Measurements from ENCODE around the gene AGMO.

The AGMO gene

DNA sequence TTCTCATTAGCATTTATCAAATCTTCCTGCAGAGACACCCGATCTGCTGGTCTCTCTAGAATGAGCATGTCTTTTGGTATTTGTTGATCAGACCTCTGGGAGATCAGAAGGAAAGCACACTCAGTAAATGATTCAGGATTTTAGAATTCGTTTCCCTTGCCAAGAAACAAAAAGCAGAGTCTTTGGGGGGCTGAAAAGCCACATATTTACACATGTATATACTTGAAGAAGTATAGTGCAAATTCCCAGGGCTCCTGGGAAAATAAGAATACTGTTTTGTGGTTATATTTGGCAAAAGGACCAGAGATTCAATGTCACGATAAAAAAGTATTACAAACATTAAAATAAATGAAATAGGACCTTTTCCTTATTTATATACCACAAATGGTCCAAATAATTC lies 100.2 kb downstream of the AGMO start:
- DNase-seq (ENCODE audit: low read depth in 2 of 2) = no peak

DNA sequence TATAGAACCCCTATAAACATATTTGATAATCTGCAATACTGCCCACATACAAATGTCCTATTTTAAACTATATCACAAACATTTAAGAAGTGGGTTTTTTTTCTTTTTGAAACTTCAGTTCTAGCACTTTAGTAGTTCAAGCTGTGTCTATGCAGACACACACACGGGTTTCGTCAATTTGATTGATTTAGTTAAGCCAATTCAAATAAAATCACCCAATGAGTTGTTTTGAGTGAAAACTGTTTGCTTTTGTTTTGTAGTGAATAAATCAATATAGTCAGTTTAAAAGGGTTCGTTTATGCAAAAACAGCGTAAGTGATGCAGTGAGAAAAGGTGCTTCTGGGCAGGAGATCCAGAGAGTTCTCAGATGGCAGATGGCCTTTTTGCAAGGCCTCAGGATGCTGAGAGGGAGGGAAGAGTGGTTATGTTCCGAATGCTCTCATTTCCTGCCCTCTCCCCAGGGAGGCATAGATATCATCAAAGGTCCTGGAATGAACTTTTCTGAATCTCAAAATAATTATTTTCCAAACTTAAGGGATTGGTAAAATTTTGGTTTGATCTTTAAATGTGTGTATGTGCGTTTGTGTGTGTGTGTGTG lies 102.7 kb downstream of the AGMO start:
- DNase-seq (ENCODE audit: low read depth in 2 of 2) = no peak

DNA sequence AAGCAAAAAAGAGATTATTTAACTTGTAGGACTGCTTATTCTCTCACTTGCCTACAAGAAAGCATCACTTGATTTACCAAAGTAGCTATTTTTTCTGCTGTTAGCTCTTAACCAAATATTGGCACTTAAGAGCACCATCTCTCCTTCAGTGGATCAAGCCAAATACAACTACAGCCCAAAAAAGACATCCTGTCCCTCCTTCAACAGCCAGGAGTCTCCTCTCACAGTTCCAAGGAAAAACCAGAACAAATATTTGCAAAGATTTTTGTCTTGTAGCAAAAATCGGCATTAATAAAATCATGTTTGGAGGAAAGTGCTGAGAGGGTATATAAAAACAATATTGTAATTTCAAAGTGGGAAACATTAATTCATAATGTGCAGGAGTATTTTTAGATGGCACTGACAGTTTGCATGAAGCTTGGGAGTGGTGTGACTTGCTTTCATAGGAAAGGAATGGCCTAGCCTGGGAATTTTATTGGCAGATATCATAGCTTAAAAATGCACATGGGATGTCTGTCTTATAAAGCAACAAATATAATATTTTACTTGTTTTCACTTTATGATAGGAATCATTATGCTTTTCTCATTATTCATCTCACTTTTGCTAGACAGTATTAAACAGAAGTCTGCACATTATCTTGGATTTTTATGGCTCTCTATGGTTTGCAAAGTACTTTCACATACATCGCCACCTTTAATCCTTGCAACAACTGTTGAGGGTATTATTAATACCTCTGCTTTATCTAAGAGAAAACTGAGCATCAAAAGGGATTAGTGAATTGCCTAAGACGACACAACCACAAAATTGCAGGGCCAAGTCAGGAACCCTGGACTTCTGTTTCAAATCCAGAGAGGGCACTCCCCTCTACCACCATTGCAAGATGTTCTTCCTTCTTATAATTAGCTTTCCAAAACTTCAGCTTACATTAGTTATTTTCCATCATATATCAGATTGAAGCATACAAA lies 103.5 kb downstream of the AGMO start:
- no peak for DNase-seq (ENCODE audit: low read depth in 2 of 2)

DNA sequence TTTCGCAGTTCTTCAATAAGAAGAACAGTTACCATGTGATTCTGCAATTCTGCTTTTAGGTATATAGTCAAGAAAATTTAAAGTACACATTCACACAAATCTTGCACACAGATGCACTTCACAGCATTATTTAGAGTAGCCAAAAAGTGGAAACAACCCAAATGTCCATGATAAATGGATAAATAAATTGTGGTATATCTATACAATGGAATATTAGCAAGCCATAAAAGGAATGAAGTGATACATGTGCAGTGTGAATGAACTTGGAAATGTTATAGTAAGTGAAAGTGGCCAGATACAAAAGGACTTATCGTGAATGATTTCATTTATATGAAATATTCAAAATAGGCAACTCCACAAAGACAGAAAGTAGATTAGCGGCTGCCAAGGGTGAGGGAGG lies 109.1 kb downstream of the AGMO start:
- no peak for DNase-seq (ENCODE audit: low read depth in 2 of 2)

DNA sequence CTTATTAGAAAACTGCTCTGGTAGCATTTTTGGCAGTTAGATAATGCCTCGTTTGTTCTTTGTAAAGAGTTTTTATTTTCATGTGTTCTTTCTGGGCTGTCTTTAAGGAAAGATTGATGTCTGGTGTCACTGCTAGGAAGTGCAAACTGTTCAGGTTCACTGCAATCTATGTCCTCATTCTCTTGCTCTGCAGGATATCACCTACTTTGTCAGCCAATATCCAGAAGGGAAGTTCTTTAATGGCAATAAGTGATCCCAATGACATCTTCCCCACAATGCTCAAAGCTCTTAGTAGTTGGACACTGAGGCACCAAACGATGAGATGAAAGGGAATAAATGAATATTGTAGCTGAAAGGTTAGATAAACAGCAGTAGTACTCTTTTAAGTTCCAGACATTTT lies 115.1 kb downstream of the AGMO start:
- DNase-seq (ENCODE audit: low read depth in 2 of 2) = no peak

DNA sequence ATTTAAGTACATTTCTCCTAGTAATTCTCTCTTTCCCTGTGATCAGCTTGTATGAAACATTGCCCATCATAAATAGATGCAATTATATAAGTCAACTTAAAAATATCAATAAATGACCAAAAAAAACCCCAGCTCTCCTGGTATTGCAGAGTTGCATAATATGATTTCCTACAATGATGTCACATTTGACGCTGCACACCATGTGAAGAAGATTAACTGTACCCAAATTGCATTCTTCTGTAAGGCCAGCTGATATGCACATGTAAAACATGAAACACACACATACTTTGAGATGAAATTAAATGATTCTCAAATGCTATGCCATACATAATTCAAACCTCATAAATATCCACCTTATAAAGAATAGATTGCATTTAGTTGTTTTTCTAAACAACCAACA lies 115.5 kb downstream of the AGMO start:
- DNase-seq (ENCODE audit: low read depth in 2 of 2) = no peak

DNA sequence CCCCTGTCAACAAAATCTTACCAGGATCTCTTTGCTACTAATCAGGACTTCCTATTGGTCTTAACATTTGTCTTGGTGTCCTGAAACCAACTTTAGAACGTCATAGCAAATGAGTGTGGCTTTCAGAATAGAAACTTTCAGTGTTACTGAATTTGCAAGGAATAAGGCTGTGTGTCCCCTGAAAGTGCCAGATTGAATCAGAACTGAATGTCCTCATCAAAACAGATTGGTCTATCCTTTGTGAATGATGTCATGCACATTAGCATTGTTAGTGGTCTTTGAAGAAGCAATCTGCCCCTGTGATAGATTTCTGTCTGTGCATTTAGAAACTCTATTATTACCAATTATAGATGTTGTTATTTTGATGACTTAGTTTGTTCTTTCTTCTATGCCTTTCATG lies 119.9 kb downstream of the AGMO start:
- DNase-seq (ENCODE audit: low read depth in 2 of 2) = no peak

DNA sequence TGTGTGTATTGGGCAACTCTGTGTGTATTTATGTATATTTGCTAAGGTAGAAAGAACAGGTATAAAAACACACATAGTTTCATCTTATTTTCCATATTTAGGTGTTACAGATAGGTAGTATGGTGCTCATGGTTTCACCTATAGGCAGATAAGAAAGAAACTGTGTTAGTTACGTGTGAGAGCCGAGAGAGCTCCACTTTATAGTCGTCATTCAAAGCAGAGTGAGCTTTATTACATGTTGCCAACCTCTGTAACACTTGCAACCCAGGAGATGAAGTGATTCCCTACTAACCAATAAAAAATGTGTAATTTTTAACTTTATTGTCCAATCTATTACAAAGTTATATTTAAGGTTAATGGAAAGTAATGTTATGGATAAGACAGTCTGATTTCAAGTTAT lies 121.3 kb downstream of the AGMO start:
- DNase-seq (ENCODE audit: low read depth in 2 of 2) = no peak

DNA sequence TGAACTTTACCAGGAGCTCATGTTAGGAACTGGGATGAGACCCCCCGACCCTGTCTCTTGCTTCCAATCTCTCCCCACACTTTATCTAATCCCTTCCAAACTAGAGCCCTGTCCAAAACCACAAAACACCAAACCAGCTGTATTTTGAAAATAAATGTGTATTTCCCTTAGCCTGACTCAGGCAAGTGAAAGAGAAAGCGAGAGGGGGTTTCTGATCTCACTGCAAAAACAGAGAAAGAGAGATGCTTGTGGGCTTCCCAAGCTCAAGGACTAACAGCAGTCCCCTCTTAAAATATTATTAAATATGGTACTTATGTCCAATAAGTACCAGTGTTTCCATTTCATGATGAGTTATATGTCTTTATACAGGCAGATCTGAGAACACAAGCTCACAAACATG lies 122.0 kb downstream of the AGMO start:
- DNase-seq (ENCODE audit: low read depth in 2 of 2) = no peak

DNA sequence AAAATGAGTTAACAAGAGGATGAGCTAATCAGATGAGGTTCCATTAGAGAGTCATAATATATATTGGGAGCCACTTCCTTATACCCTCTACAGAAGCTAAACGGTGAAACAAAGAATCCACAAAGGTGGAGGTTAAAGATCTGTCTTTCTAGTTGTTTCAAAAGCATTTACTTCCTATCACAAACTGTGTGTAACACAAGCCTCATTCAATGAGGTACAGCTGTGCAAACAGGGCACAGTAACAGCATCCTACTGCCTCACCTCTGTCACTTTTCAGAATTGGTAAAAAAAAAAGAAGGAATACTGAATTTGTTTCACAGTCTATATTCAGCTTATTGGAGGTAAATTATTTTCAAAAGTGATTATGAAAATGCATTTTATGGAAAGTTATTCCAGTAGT lies 128.7 kb downstream of the AGMO start:
- no peak for DNase-seq (ENCODE audit: low read depth in 2 of 2)

DNA sequence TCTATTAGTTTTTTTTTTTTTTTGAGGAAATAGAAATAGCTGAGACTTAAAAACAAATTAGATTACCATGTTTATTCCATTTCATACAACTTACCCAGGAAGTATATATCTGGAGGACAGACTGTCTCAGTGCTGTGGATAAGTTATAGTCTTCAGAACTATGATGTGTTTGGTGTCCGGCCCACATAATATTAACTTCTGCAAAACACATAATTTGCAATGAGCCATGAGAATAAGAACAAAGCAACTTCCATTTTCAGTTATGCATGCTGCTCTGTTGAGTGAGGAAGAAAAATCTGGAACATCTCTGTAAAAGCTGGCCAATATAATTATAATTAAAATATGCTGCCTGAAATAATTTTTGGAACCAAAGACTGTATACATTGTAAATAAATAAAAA lies 130.9 kb downstream of the AGMO start:
- DNase-seq (ENCODE audit: low read depth in 2 of 2) = no peak

DNA sequence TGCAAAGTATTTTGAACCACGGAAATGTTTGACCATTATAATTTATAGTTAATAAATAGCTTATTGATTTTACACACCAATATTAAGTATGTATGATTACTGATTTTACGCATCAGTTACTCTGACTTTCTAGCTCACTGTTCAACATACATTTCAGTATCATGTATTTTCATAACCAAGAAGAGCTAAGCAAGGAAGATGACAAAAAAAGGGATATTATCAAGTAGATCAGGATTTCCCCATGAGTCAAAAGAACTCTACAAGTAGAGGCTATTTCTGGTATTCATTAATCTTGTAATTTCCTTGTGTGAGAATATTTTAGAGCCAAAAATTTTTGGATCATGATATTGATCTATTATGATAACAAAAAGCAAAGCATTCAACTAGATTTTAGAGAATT lies 131.6 kb downstream of the AGMO start:
- no peak for DNase-seq (ENCODE audit: low read depth in 2 of 2)

DNA sequence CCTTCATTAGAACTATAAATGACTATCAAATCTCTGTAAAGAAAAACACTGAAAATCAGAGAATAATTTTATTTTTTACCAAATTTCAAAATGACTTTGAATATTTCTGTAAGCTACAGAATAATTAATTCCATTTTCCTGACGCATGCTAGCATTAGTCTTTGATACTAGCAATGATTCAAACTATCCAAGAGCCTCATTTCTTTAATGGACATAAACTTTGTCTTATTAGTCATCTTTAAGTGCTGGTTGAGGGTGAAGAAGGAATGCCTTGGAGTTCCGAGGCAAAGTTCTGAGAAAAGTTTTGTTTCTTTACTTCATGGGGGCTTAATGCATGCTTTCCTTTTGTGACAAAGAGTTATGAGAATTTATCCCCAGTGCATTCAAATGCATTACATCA lies 137.3 kb downstream of the AGMO start:
- DNase-seq (ENCODE audit: low read depth in 2 of 2) = no peak

DNA sequence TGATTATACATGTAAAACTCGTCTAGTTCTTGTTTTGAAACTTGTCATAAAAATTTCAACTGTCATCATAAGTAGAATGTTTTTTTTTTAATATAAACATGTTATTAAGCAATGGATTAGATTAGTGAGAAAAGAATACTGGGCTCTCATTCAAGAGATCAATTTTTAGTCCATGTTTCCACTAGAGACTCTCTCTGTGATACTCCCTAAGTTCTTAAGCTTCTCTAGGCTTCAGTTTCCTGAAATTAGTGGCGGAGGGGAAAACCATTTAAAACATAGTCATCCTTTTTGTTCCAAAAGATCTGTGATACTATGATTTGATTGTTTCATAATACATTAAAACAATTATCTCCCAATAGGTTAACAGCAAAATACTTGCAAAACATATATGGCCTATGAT lies 142.2 kb downstream of the AGMO start:
- no peak for DNase-seq (ENCODE audit: low read depth in 2 of 2)

DNA sequence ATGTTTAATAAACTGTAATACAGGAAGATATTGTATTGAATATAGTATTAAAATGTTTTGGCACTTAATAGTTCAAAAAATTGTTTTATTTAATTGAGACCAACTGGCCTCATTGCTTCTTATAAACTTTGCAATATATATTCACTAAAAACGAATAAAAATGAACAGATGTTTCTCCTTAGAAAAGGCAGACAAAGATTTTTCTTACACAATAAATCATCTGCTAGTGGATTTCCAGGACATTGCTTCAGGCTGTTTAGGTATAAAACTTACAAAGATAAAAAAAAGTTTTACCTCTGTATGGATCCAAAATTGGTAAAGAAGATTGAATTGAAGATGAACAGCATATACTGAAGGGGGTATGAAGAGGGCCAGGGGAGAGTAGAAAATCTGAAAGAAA lies 143.6 kb downstream of the AGMO start:
- no peak for DNase-seq (ENCODE audit: low read depth in 2 of 2)

DNA sequence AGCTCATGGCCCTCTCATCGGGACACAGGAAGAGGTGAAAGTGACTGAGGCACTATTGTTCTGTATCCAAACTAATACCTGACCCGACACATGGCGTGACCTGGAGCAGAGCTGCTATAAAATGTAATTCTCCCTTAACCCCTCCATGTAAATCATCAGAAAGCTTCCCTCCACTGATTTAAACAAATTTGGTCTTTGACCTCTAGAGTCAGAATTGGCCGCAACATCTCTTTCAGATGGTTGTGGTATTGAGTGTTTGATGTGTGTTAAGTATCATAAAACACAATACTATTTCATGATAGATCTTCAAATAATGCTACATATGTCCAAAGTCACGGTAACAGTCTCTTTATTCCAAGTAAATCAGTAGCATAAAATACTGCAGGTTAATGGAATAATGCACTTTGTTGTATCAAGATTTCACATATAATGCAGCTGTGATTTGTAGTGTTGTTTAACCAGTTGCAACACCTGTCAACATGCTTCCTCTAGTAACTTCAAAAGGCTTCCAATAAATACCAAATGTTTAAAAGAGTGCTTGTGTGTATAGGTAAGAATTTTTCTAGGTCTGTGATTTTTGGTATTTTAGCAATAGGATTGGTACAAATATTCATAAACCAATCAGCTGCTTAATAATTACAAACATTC lies 144.3 kb downstream of the AGMO start:
- DNase-seq (ENCODE audit: low read depth in 2 of 2) = no peak

DNA sequence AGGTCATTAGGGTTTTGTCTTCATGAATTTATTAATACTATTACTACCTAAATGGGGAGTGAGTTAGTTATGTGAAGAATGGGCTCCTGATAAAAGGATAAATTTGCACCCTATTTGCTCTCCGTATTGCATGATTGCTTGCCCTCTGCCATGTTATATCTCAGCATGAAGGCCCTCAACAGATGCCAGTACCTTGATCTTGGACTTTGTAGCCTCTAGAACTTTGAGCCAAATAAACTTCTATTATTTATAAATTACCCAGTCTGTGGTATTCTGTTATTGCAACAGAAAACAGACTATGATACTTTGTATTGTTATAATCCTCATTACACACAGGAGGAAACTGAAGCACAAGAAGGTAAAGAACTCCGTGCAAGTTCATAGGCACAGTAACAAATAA lies 150.8 kb downstream of the AGMO start:
- no peak for DNase-seq (ENCODE audit: low read depth in 2 of 2)

DNA sequence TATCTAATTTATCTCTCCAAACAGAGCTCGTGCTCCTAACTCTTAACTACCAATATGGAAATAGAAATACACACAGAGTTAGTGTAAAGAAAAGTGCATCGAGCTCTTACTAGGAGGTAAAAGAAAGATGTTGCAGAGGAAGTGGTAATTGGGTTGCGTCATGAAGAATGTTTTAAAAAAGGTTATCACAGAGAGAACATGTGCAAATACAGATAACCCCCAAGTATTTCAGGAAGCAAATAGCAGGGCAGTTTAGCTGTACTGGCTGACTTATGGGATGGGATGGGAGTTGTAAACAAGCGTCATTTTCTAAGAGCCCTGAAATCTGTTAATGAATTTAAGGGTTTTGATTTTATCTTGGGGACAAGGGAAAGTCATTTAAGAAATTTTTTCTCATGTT lies 153.9 kb downstream of the AGMO start:
- DNase-seq (ENCODE audit: low read depth in 2 of 2) = no peak

DNA sequence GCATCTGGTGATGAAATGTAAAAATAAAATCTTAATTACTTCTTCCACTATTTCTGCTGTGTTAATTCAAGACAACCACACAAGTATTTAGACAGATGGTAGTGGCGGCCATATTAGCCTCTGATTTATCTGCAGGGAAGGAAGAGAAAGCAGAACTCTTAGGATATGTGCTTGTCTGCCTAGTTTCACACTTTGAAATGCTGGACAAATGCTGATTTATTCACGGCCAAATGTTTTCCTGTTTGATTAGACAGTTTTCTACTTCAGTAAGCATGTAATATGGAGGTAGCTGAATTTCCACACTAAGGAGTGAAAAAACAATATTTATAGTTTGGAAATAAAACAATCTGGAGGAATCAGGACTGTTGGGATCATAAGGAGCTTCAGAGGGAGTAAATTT lies 158.1 kb downstream of the AGMO start:
- DNase-seq (ENCODE audit: low read depth in 2 of 2) = no peak

DNA sequence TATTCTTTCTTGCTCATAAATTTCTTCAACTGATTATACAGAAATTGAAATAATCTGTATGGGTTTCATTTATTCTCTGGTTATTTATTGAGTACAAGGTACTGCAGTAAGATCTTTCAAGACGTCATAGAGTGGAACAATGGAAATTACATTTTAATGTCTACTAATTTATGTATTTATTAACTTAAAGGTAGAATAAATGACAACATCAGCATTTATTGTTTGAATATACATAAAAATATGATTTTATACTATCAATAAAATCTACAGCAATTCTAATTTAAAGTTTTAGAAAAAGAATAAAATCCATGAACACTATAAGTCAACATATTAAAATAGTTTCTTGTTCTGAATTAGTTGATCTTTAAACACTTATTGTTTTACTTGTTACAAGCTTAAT lies 158.5 kb downstream of the AGMO start:
- DNase-seq (ENCODE audit: low read depth in 2 of 2) = no peak

DNA sequence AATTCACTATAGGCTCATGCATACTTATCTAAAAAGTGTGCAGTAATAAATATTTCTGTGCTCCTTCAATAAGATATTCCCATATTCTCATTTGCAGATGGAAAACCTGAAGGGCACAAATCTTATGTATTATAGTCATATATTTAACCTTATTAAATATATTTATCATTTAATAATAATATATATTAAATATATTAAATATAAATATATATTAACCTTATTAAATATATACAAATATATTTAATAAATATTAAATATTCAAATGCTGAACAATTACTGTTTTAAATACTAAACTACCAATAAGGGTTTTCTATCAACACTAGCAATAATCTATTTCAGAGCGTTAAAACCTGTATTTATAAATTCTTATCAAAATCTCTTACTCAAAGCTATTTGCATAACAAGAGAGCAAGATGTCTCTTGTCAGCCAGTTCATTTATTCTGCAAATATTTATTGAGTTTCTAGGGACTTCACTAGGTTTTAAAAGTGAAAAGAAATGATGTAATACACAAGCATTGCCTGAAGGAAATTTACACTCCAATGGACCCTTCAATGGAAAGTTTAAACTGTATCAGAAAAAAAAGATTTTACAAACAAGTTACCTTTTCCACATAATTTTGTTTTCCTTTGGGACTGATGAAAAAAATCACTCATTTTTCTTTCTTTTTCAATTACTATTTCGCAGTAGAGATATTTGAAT lies 159.2 kb downstream of the AGMO start:
- DNase-seq (ENCODE audit: low read depth in 2 of 2) = no peak

DNA sequence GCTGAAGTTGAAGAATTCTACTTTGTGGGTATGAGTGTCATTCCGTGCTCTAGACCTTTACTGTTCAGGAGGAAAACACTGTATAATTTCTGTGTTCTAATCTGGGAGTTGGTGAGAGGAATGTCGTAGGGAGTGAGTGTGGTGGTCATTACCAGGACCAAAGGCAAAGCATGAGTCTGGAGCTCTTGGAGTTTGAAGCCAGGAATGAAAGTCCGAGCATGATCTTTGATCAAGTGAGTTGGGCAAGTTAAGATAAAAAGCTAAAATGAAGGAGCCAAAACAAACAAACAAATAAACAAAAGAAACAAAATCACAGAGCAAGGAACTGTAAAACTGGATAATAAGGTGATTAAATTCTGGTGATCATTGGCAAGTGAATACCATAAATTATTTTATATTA lies 161.4 kb downstream of the AGMO start:
- DNase-seq (ENCODE audit: low read depth in 2 of 2) = no peak

Measured in stimulated activated CD4-positive, alpha-beta T cell treated with anti-CD3 and anti-CD28 coated beads, Interleukin-1b, Interleukin-23, amount 100 ng/mL, for 1 hour (primary cell).